Type B pancreatic cell (in vitro differentiated cells): ENCODE data around the gene LARP1. TPM values are rescaled to one million over a fixed set of nuclear protein-coding genes. Genes with fewer than 3 reads are reported as not detected.

Experiments used
- DNase-seq: peaks from one replicate; pipeline ENCODE4 v3.0.0; 2021; ENCODE audit warnings: mixed read lengths; ENCODE audit not compliant: unreplicated experiment; ENCODE audit errors: extremely low spot score
- H3K27ac Mint-ChIP-seq: 2 replicates; pipeline ENCODE4 v1.8.0; 2021; ENCODE audit warnings: mild to moderate bottlenecking, mixed read lengths
- H3K27me3 Mint-ChIP-seq: 2 replicates; pipeline ENCODE4 v1.8.0; 2021; ENCODE audit warnings: mixed read lengths
- H3K36me3 Mint-ChIP-seq: 2 replicates; pipeline ENCODE4 v1.8.0; 2021; ENCODE audit warnings: mixed read lengths
- H3K4me1 Mint-ChIP-seq: one replicate; pipeline ENCODE4 v1.8.0; 2021; ENCODE audit warnings: mixed read lengths; ENCODE audit not compliant: unreplicated experiment
- H3K4me3 Mint-ChIP-seq: 2 replicates; pipeline ENCODE4 v1.8.0; 2021; ENCODE audit warnings: mild to moderate bottlenecking, mixed read lengths
- H3K9me3 Mint-ChIP-seq: 2 replicates; pipeline ENCODE4 v1.8.0; 2021; ENCODE audit warnings: mixed read lengths
- CTCF ChIP-seq: fragments of 200-600 bp; sonication (generic); conservative IDR thresholded peaks from 2 replicates; pipeline ENCODE4 v1.5.0; 2021; ENCODE audit warnings: antibody characterized with exemption, mild to moderate bottlenecking
- total RNA-seq: library from RNA; stranded (reverse); gene quantifications from 2 replicates; pipeline ENCODE4 v1.2.1, GENCODE V29; 2021; ENCODE audit warnings: low replicate concordance

The LARP1 gene
- total RNA-seq, 1 donor from 2014 or later, result 220 TPM

- H3K4me1 Mint-ChIP-seq, result peaks cover 24% of the 10 kb centered on the region
- H3K27me3 Mint-ChIP-seq, result no peaks in the 10 kb centered on the region
- H3K36me3 Mint-ChIP-seq, result no peaks in the 10 kb centered on the region
- no peak overlapping the region for H3K27ac Mint-ChIP-seq
- no peak for DNase-seq
- no peak overlapping the region for H3K4me3 Mint-ChIP-seq
- H3K9me3 Mint-ChIP-seq, result no peaks in the 10 kb centered on the region
- no peak for TF ChIP-seq CTCF
Measured at GRCh38 chr5:154844809-154845208, 89.6 kb downstream of the LARP1 start.

GRCh38 chr5:154849264-154849785 lies 94.1 kb downstream of the LARP1 start:
- Mint-ChIP-seq H3K4me3 (peak overlapping the region; percentile 94), H3K36me3 (no peaks in the 10 kb centered on the region), H3K27ac (peak overlapping the region; percentile 95), H3K27me3 (no peaks in the 10 kb centered on the region), H3K9me3 (no peaks in the 10 kb centered on the region), H3K4me1 (peaks cover 35% of the 10 kb centered on the region)
- TF ChIP-seq CTCF, result no peak
- DNase-seq, result no peak

GRCh38 chr5:154849791-154850201 lies 94.6 kb downstream of the LARP1 start:
- no peaks in the 10 kb centered on the region for H3K27me3 Mint-ChIP-seq
- no peak for TF ChIP-seq CTCF
- no peak for DNase-seq
- peak overlapping the region; percentile 95 for H3K27ac Mint-ChIP-seq
- H3K9me3 Mint-ChIP-seq, result no peaks in the 10 kb centered on the region
- no peaks in the 10 kb centered on the region for H3K36me3 Mint-ChIP-seq
- H3K4me3 Mint-ChIP-seq, result peak overlapping the region; percentile 94
- H3K4me1 Mint-ChIP-seq, result peaks cover 32% of the 10 kb centered on the region

- Mint-ChIP-seq H3K27ac (peak within 1 kb of the TSS; percentile 95), H3K4me3 (peak within 1 kb of the TSS; percentile 94), H3K27me3 (no peaks in the 10 kb centered on the region), H3K4me1 (peaks cover 26% of the 10 kb centered on the region), H3K9me3 (no peaks in the 10 kb centered on the region), H3K36me3 (no peaks in the 10 kb centered on the region)
- TF ChIP-seq CTCF, result no peak
- DNase-seq, result peak; percentile 72
Measured at GRCh38 chr5:154850255-154851062, 95.3 kb downstream of the LARP1 start, which contains the start of gene FAXDC2. FAXDC2 (minus strand) TSS chr5:154850603; CDS start chr5:154838178, 12,425 bp downstream.

GRCh38 chr5:154851351-154851750 lies 96.2 kb downstream of the LARP1 start:
- Mint-ChIP-seq H3K27ac (peak overlapping the region; percentile 95), H3K36me3 (no peaks in the 10 kb centered on the region), H3K4me3 (peak overlapping the region; percentile 94), H3K4me1 (peaks cover 26% of the 10 kb centered on the region), H3K27me3 (no peaks in the 10 kb centered on the region), H3K9me3 (no peaks in the 10 kb centered on the region)
- no peak for DNase-seq
- TF ChIP-seq CTCF, result no peak
